Tongue (tissue), 2 donors: ENCODE results near the gene SALL3. TPM values are rescaled to one million over a fixed set of nuclear protein-coding genes. Genes with fewer than 3 reads are reported as not detected.
"Not testable (repeated sequence)": the region's sequence is repeated elsewhere in the genome, so short reads cannot be mapped to it uniquely, and the experiment has no call there.

ENCODE experiments used
- DNase-seq: peaks from one replicate; pipeline ENCODE4 v3.0.0-alpha.2; 2015
- total RNA-seq: library from RNA; depleted of rRNA; stranded (reverse); fragments of >200 nt; gene quantifications from one replicate; pipeline ENCODE4 v1.2.3, GENCODE V29; 2014

The SALL3 gene
- total RNA-seq: not detected

- DNase-seq: no peak
These were observed at the start of gene SALL3 for GRCh38 chr18:78979730-78980278. Gene SALL3 (plus strand): TSS chr18:78979818. CDS start chr18:78980275, 457 bp downstream.

GRCh38 chr18:78932281-78932680 is 47.3 kb upstream of the SALL3 start:
- no peak for DNase-seq

- no peak for DNase-seq
These were observed 45.6 kb upstream of the SALL3 start for GRCh38 chr18:78934003-78934402.

- no peak for DNase-seq
These were observed 44.9 kb upstream of the SALL3 start for GRCh38 chr18:78934551-78935225.

- no peak for DNase-seq
These were observed 44.2 kb upstream of the SALL3 start for GRCh38 chr18:78935406-78935805.

GRCh38 chr18:78936251-78937005 is 43.2 kb upstream of the SALL3 start:
- no peak for DNase-seq

GRCh38 chr18:78937166-78937565 is 42.5 kb upstream of the SALL3 start:
- no peak for DNase-seq

GRCh38 chr18:78939105-78939504 is 40.5 kb upstream of the SALL3 start:
- no peak for DNase-seq

GRCh38 chr18:78939734-78940494 is 39.7 kb upstream of the SALL3 start:
- DNase-seq: no peak

GRCh38 chr18:78942236-78942635 is 37.4 kb upstream of the SALL3 start:
- DNase-seq: not testable (repeated sequence)

DNA sequence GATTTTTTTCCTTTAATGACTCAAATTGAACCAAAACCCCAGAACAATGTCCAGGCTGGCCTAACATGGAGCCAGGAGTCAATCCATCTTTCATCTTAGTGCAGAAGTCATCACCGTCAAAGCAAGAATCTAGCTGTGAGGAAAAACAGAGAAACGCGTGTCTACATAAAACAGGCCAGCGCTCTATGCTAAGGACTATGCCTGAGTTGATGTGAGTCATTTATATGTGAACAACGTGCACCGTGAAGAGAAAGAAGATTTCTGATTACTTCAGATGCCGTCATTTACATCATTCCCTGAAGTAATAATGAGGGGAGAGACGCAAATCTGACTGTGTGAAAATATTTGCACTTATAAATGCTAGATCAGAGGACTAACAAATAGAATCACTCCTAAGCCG is 34.0 kb upstream of the SALL3 start:
- DNase-seq: no peak

- no peak for DNase-seq
These were observed 32.3 kb upstream of the SALL3 start for GRCh38 chr18:78947291-78947690.

GRCh38 chr18:78948221-78948620 is 31.4 kb upstream of the SALL3 start:
- DNase-seq: no peak

GRCh38 chr18:78948707-78949106 is 30.9 kb upstream of the SALL3 start:
- DNase-seq: peak; percentile 2

DNA sequence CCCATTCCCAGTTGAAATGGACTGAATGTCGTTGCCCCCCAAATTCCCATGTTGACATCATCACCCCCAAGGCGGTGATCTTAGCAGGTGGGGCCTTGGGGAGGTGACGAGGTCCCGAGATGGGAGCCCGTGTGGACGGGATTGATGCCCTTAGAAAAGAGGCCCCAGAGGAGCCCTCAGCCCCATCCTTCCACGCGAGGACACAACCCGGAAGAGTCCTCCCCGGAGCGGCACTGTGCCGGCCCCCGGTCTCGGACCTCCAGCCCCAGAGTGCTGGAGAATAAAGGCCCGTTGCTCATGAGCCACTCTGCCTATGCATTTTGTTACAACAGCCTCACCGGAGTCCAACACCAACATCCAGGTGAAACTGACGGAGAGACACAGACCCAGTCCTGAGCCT is 30.4 kb upstream of the SALL3 start:
- no peak for DNase-seq

DNA sequence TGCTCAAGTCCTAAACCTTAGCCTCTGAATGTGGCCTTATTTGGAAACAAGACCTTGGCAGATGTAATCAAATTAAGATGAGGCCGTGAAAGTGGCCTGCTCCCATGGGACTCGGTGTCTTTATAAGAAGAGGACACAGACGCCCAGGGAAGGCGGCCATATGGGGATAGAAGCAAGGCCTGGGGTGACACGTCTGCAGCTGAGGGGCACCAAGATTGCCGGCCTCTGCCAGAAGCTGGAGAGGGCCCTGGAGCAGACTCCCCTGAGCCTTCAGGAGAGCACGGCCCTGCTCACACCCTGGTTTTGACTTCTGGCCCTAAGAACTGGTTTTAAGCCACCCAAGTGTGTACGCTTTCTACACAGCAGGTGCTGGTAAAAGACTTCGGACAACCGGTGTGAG is 29.2 kb upstream of the SALL3 start:
- DNase-seq: no peak

DNA sequence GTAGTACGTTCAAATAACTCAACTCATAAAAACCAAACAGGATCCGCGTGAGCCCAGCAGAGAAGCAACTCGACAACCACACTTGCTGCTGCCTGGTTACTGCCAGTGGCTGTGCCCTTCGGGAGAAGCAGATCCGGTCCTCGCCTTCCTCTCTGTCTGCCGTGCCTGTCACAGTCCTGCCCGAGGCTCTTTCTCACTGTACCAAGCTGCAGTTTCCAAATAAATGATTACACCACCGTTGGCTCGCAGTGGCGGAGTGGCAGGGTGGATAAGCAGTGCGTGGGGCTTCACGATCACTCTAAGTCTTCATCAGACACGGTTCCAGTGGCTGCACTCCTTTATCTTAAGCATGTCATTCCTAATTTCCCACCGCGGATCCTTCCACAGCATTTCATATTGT is 26.1 kb upstream of the SALL3 start:
- no peak for DNase-seq

- no peak for DNase-seq
These were observed 24.6 kb upstream of the SALL3 start for GRCh38 chr18:78955051-78955450.

GRCh38 chr18:78957140-78957539 is 22.5 kb upstream of the SALL3 start:
- no peak for DNase-seq

- DNase-seq: no peak
These were observed 18.9 kb upstream of the SALL3 start for GRCh38 chr18:78960709-78961108.

- DNase-seq: no peak
These were observed 17.5 kb upstream of the SALL3 start for GRCh38 chr18:78962098-78962497.

DNA sequence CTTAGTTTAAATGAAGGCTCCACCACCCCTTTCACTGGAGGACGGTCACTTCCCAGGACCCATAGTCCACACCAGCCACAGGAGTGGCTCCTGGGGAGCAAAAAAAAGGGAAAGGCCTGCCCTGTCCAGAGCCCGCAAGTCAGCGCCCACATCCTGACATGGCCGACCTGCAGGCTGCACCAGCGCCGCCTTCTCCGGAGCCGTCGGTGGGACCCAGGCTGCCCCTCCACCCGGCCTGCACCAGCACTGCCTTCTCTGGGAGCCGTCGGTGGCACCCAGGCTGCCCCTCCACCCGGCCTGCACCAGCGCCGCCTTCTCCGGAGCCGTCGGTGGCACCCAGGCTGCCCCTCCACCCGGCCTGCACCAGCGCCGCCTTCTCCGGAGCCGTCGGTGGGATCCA is 14.9 kb upstream of the SALL3 start:
- not testable (repeated sequence) for DNase-seq

- no peak for DNase-seq
These were observed 14.4 kb upstream of the SALL3 start for GRCh38 chr18:78965260-78965659.
